Ishikawa (cell line): ENCODE data around the gene SUFU.

Experiments used
- EGR1 ChIP-seq: IDR thresholded peaks from 2 replicates; pipeline ENCODE4 v1.6.1; 2012
- YY1 ChIP-seq: IDR thresholded peaks from 2 replicates; pipeline ENCODE4 v1.6.1; 2012; ENCODE audit warnings: low read depth
- TF ChIP-seq, protein P1 (sequence below): IDR thresholded peaks from 2 replicates; pipeline ENCODE4 v1.6.1; 2012; ENCODE audit warnings: low read depth, mild to moderate bottlenecking
- TF ChIP-seq, protein P2 (sequence below): IDR thresholded peaks from 2 replicates; pipeline ENCODE4 v1.6.1; 2012

DNA sequence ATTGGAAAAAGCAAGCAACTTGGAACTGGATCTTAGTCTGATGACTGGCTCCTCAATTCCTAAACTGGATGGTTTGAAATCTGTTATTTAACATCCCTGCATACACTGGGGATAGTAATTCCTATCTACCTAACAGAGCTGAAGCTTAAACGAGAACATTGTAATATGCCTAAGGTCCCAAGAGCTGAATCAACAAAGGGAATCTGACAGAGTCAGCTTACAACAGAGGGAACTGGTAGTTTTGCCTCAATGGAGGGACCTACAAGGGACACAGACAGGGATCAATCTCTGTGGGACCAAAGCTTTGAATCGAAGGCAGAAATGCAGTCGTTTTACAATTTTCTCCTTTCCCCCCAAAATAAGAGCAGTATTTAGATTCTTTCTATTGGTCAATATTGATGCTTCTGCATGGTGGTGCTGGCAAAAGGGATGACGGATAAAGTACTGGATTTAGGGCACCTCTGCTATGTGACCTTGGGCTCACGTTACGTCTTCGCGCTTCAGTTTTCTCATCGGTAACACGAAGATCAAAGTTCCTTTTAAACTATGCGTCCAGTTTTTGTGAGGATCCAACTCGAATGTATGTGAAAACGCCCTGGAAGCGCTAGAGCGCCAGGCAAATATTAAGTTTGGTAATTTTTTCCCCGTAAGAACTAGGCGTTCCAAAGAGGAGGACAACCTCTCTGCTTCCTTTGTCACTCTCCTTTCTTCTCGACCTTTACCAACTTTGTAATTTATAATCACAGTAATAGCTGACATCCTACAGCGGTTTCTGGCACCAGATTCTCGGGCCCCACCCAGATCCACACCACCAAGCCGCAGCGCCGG lies 2.4 kb upstream of the SUFU start:
- TF ChIP-seq, protein P1, sequence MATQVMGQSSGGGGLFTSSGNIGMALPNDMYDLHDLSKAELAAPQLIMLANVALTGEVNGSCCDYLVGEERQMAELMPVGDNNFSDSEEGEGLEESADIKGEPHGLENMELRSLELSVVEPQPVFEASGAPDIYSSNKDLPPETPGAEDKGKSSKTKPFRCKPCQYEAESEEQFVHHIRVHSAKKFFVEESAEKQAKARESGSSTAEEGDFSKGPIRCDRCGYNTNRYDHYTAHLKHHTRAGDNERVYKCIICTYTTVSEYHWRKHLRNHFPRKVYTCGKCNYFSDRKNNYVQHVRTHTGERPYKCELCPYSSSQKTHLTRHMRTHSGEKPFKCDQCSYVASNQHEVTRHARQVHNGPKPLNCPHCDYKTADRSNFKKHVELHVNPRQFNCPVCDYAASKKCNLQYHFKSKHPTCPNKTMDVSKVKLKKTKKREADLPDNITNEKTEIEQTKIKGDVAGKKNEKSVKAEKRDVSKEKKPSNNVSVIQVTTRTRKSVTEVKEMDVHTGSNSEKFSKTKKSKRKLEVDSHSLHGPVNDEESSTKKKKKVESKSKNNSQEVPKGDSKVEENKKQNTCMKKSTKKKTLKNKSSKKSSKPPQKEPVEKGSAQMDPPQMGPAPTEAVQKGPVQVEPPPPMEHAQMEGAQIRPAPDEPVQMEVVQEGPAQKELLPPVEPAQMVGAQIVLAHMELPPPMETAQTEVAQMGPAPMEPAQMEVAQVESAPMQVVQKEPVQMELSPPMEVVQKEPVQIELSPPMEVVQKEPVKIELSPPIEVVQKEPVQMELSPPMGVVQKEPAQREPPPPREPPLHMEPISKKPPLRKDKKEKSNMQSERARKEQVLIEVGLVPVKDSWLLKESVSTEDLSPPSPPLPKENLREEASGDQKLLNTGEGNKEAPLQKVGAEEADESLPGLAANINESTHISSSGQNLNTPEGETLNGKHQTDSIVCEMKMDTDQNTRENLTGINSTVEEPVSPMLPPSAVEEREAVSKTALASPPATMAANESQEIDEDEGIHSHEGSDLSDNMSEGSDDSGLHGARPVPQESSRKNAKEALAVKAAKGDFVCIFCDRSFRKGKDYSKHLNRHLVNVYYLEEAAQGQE, result no peak
- no peak for TF ChIP-seq YY1
- TF ChIP-seq, protein P2, sequence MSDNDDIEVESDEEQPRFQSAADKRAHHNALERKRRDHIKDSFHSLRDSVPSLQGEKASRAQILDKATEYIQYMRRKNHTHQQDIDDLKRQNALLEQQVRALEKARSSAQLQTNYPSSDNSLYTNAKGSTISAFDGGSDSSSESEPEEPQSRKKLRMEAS, result no peak
- no peak for TF ChIP-seq EGR1
